Panc1 (cell line): Measurements from ENCODE around the gene MAML3.

Source experiments
- POLR2AphosphoS5 ChIP-seq: IDR thresholded peaks from 2 replicates; pipeline ENCODE4 v1.6.1; 2012; ENCODE audit warnings: mild to moderate bottlenecking, low read depth, low read length, moderate library complexity
- REST ChIP-seq, 2 experiments: IDR thresholded peaks; 2 replicates each; pipeline ENCODE4 v1.6.1; 2011 to 2012; ENCODE audit warnings: low read depth in 2 of 2, control low read depth in 1 of 2, low read length in 1 of 2, mild to moderate bottlenecking in 1 of 2, moderate library complexity in 1 of 2; ENCODE audit not compliant: insufficient read depth in 1 of 2
- SIN3A ChIP-seq: IDR thresholded peaks from 2 replicates; pipeline ENCODE4 v1.6.1; 2012; ENCODE audit warnings: low read depth, mild to moderate bottlenecking, low read length, moderate library complexity, borderline replicate concordance; ENCODE audit not compliant: insufficient read depth
- TCF7L2 ChIP-seq: IDR thresholded peaks from 2 replicates; pipeline ENCODE4 v1.6.1; 2011; ENCODE audit warnings: mild to moderate bottlenecking, low read depth, low read length, inconsistent platforms
- TF ChIP-seq, protein P1 (sequence below): fragments of 450-650 bp; IDR thresholded peaks from 2 replicates; pipeline ENCODE4 v1.5.1; 2017; ENCODE audit warnings: mild to moderate bottlenecking

GRCh38 chr4:140005699-140006098, 148.3 kb downstream of the MAML3 start:
- TF ChIP-seq POLR2AphosphoS5, result no peak
- TF ChIP-seq, protein P1, sequence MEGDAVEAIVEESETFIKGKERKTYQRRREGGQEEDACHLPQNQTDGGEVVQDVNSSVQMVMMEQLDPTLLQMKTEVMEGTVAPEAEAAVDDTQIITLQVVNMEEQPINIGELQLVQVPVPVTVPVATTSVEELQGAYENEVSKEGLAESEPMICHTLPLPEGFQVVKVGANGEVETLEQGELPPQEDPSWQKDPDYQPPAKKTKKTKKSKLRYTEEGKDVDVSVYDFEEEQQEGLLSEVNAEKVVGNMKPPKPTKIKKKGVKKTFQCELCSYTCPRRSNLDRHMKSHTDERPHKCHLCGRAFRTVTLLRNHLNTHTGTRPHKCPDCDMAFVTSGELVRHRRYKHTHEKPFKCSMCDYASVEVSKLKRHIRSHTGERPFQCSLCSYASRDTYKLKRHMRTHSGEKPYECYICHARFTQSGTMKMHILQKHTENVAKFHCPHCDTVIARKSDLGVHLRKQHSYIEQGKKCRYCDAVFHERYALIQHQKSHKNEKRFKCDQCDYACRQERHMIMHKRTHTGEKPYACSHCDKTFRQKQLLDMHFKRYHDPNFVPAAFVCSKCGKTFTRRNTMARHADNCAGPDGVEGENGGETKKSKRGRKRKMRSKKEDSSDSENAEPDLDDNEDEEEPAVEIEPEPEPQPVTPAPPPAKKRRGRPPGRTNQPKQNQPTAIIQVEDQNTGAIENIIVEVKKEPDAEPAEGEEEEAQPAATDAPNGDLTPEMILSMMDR, result no peak
- TF ChIP-seq SIN3A, result no peak
- TF ChIP-seq REST (IDR thresholded peaks at IDR 0.05; ENCODE audit: insufficient read depth in 1 of 2, low read depth in 2 of 2, low read length in 1 of 2), result no peak
- TF ChIP-seq TCF7L2, result no peak
